K562 (cell line): ENCODE results near the gene MMP24OS. TPM values are rescaled to one million over a fixed set of nuclear protein-coding genes. Genes with fewer than 3 reads are reported as not detected.

Experiments
- ARID2 ChIP-seq: fragments of 450-650 bp; IDR thresholded peaks from 2 replicates; pipeline ENCODE4 v1.6.1; 2017; ENCODE audit warnings: antibody characterized with exemption, mild to moderate bottlenecking
- BCL6 ChIP-seq: fragments of 250-450 bp; sonication (Bioruptor Pico); IDR thresholded peaks from 2 replicates; pipeline ENCODE4 v1.4.0; 2020
- BDP1 ChIP-seq: IDR thresholded peaks from 3 replicates; pipeline ENCODE4 v1.6.1; 2011; ENCODE audit not compliant: insufficient read length, insufficient read depth
- HEY1 ChIP-seq: fragments of 250-450 bp; sonication (Bioruptor Pico); IDR thresholded peaks from 2 replicates; pipeline ENCODE4 v1.5.0; 2020; ENCODE audit warnings: mild to moderate bottlenecking, moderate library complexity, borderline replicate concordance
- HINFP ChIP-seq: fragments of 450-650 bp; conservative IDR thresholded peaks from 2 replicates; pipeline ENCODE4 v1.6.1; 2016; ENCODE audit warnings: missing genetic modification characterization, low read depth, mild to moderate bottlenecking, control low read depth, missing compliant biosample characterization
- ILK ChIP-seq: fragments of 450-650 bp; IDR thresholded peaks from 2 replicates; pipeline ENCODE4 v1.6.1; 2016; ENCODE audit warnings: missing genetic modification characterization, low read depth, mild to moderate bottlenecking, missing compliant biosample characterization, moderate library complexity, borderline replicate concordance
- IRF2 ChIP-seq: sonication (generic); formaldehyde crosslinking; IDR thresholded peaks from 2 replicates; pipeline ENCODE4 v1.8.1; 2022; ENCODE audit warnings: mild to moderate bottlenecking, missing genetic modification reagents
- KDM5B ChIP-seq: fragments of 200-600 bp; sonication (generic); IDR thresholded peaks from 2 replicates; pipeline ENCODE4 v1.6.1; 2012; ENCODE audit warnings: low read depth, mild to moderate bottlenecking, moderate library complexity, low read length, control low read depth, inconsistent platforms; ENCODE audit not compliant: insufficient replicate concordance
- LCOR ChIP-seq: sonication (generic); formaldehyde crosslinking; IDR thresholded peaks from 2 replicates; pipeline ENCODE4 v1.8.0; 2022; ENCODE audit warnings: mild to moderate bottlenecking, missing genetic modification reagents
- PRMT5 ChIP-seq: sonication (generic); formaldehyde crosslinking; IDR thresholded peaks from 2 replicates; pipeline ENCODE4 v1.5.0; 2020; ENCODE audit warnings: missing genetic modification reagents
- RFX1 ChIP-seq: fragments of 450-650 bp; IDR thresholded peaks from 2 replicates; pipeline ENCODE4 v1.6.1; 2016; ENCODE audit warnings: mild to moderate bottlenecking, moderate library complexity
- RREB1 ChIP-seq: fragments of 250-450 bp; sonication (Bioruptor Pico); IDR thresholded peaks from 2 replicates; pipeline ENCODE4 v1.4.0; 2020
- SIX5 ChIP-seq, 2 experiments: IDR thresholded peaks; 2 replicates each; pipeline ENCODE4 v1.6.1; 2011; ENCODE audit warnings: low read length in 2 of 2, borderline replicate concordance in 1 of 2, low read depth in 1 of 2, mild to moderate bottlenecking in 1 of 2, moderate library complexity in 1 of 2; ENCODE audit not compliant: insufficient read depth in 1 of 2
- SMARCA5 ChIP-seq: fragments of 450-650 bp; IDR thresholded peaks from 2 replicates; pipeline ENCODE4 v1.6.1; 2016
- SRSF7 ChIP-seq: fragments of 200-400 bp; formaldehyde crosslinking; optimal IDR thresholded peaks from 2 replicates; pipeline ENCODE3; 2017; ENCODE audit warnings: mild to moderate bottlenecking, low read depth, low read length
- WHSC1 ChIP-seq: IDR thresholded peaks from one replicate; pipeline ENCODE4 v1.6.1; 2012; ENCODE audit warnings: low read length, control low read depth, inconsistent platforms
- ZNF274 ChIP-seq: IDR thresholded peaks from 2 replicates; pipeline ENCODE4 v1.6.1; 2011; ENCODE audit warnings: low read depth, mild to moderate bottlenecking, low read length, moderate library complexity, borderline replicate concordance
- ZNF436 ChIP-seq: fragments of 250-450, 450-650 bp; sonication (Bioruptor Pico); formaldehyde crosslinking; IDR thresholded peaks from 2 replicates; pipeline ENCODE4 v1.7.0; 2020; ENCODE audit warnings: mild to moderate bottlenecking
- ZNF561 ChIP-seq: fragments of 450-650 bp; formaldehyde crosslinking; conservative IDR thresholded peaks from 2 replicates; pipeline ENCODE4 v1.4.0; 2020; ENCODE audit warnings: mild to moderate bottlenecking, moderate library complexity
- ZNF830 ChIP-seq: fragments of 250-450 bp; sonication (Bioruptor Pico); IDR thresholded peaks from 2 replicates; pipeline ENCODE4 v1.5.0; 2021; ENCODE audit warnings: mild to moderate bottlenecking
- polyA plus RNA-seq, 8 experiments: library from polyadenylated mRNA; depleted of rRNA in 4 of 8; stranded (reverse) in 5 of 8; unstranded in 3 of 8; fragments of >200 nt; fragmentation: Nextera tagmentation in 2 of 8; fragmentation: Illumina TruSeq in 1 of 8; extraction: Ambion mirVana in 2 of 8; extraction: Trizol in 1 of 8; gene quantifications; 2 replicates each; pipeline versions ENCODE4 v1.2.1 to v1.2.3, GENCODE V29; 2011 to 2014; ENCODE audit warnings: inconsistent platforms in 1 of 8, missing spikeins in 1 of 8
- total RNA-seq, 7 experiments: library from RNA; depleted of rRNA in 6 of 7; stranded (reverse); fragments of >200 nt in 6 of 7; fragmentation: Illumina TruSeq in 2 of 7; extraction: Trizol in 2 of 7; gene quantifications; 2 replicates each; pipeline versions ENCODE4 v1.2.1 to v1.2.3, GENCODE V29; 2011 to 2021; ENCODE audit warnings: low replicate concordance in 1 of 7
- TF ChIP-seq, protein P1 (sequence below): fragments of 250-450 bp; sonication (Bioruptor Pico); IDR thresholded peaks from 2 replicates; pipeline ENCODE4 v1.5.0; 2021

Gene MMP24OS
- total and polyA plus RNA-seq, 9 of the 15 experiments (the other 6 are each of a cell fraction or from before 2014, with no cell fraction given): 0.92 to 41.5 (median 11.4) TPM

- TF ChIP-seq ZNF274 (no peak), RFX1 (no peak), LCOR (no peak), BDP1 (no peak), PRMT5 (no peak), KDM5B (peak; percentile 59), IRF2 (no peak), ARID2 (no peak), SIX5 (IDR thresholded peaks at IDR 0.05; ENCODE audit: borderline replicate concordance in 1 of 2, insufficient read depth in 1 of 2, low read depth in 1 of 2, low read length in 2 of 2) (no peak), ILK (tag) (no peak), BCL6 (no peak), HINFP (tag) (no peak), ZNF830 (CRISPR knock-in tag) (no peak), SRSF7 (no peak), WHSC1 (no peak), ZNF436 (CRISPR knock-in tag) (no peak), HEY1 (CRISPR knock-in tag) (no peak), ZNF561 (no peak), RREB1 (CRISPR knock-in tag) (no peak), SMARCA5 (no peak)
- TF ChIP-seq, protein P1, sequence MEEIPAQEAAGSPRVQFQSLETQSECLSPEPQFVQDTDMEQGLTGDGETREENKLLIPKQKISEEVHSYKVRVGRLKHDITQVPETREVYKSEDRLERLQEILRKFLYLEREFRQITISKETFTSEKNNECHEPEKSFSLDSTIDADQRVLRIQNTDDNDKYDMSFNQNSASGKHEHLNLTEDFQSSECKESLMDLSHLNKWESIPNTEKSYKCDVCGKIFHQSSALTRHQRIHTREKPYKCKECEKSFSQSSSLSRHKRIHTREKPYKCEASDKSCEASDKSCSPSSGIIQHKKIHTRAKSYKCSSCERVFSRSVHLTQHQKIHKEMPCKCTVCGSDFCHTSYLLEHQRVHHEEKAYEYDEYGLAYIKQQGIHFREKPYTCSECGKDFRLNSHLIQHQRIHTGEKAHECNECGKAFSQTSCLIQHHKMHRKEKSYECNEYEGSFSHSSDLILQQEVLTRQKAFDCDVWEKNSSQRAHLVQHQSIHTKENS: no peak
Observed at GRCh38 chr20:35277531-35278395, at the start of gene MMP24OS (continued).
